Measurements from ENCODE around the gene GXYLT1. TPM values are rescaled to one million over a fixed set of nuclear protein-coding genes. Genes with fewer than 3 reads are reported as not detected.
"Not testable (repeated sequence)": the region's sequence is repeated elsewhere in the genome, so short reads cannot be mapped to it uniquely, and the experiment has no call there.

The GXYLT1 gene
- total RNA-seq, 8 experiments from 2014 or later: 4.0 to 11.8 (median 5.8) TPM

GRCh38 chr12:42109031-42109430 lies 35.6 kb downstream of the GXYLT1 start:
- Histone ChIP-seq H3K4me3 (no peak overlapping the region), H3K4me1 (replicated peaks in 1 of 2) (no peaks in the 10 kb centered on the region), H3K27ac (no peak overlapping the region)
- WGBS, 10 experiments: 88 to 100% (median 100%) methylated on average over 1 to 3 of the region's 3 CpGs; no CpG with 5 or more reads in 1 of the 10 experiments
- in situ Hi-C loops (cut with MboI; ENCODE audit: low pct_unique_long_range_greater_than_20kb in 2 of 9, low sequenced_read_pairs in 9 of 9, unreplicated experiment in 9 of 9): no loop called here
- no peak for ATAC-seq (replicated peaks in 6 of 8)

GRCh38 chr12:42106791-42107190 lies 37.9 kb downstream of the GXYLT1 start:
- H3K4me3 ChIP-seq; in situ Hi-C loops (cut with MboI; ENCODE audit: low pct_unique_long_range_greater_than_20kb in 2 of 9, low sequenced_read_pairs in 9 of 9, unreplicated experiment in 9 of 9); H3K4me1 ChIP-seq (replicated peaks in 1 of 2); H3K27ac ChIP-seq; ATAC-seq (replicated peaks in 6 of 8): not testable (repeated sequence)
- 94 to 100% (median 100%) methylated on average over 1 to 4 of the region's 4 CpGs; no CpG with 5 or more reads in 4 of the 10 experiments for WGBS, 10 experiments

- no peak overlapping the region for H3K27ac ChIP-seq
- H3K4me3 ChIP-seq: no peak overlapping the region
- WGBS, 10 experiments: 67 to 100% (median 93%) methylated on average over 1 of the region's 1 CpG; no CpG with 5 or more reads in 3 of the 10 experiments
- peak in 2 of 8 experiments; percentile 17 to 33 for ATAC-seq (replicated peaks in 6 of 8)
- in situ Hi-C loops (cut with MboI; ENCODE audit: low pct_unique_long_range_greater_than_20kb in 2 of 9, low sequenced_read_pairs in 9 of 9, unreplicated experiment in 9 of 9): no loop called here
- H3K4me1 ChIP-seq (replicated peaks in 1 of 2): no peaks in the 10 kb centered on the region
These were observed 39.9 kb downstream of the GXYLT1 start for GRCh38 chr12:42104784-42105183.

GRCh38 chr12:42104087-42104486 lies 40.6 kb downstream of the GXYLT1 start:
- H3K4me3 ChIP-seq: no peak overlapping the region
- no peak for ATAC-seq (replicated peaks in 6 of 8)
- in situ Hi-C loops (cut with MboI; ENCODE audit: low pct_unique_long_range_greater_than_20kb in 2 of 9, low sequenced_read_pairs in 9 of 9, unreplicated experiment in 9 of 9): no loop called here
- no peak overlapping the region for H3K27ac ChIP-seq
- H3K4me1 ChIP-seq (replicated peaks in 1 of 2): no peaks in the 10 kb centered on the region

- ATAC-seq (replicated peaks in 6 of 8): no peak
- 74 to 100% (median 91%) methylated on average over 1 to 4 of the region's 4 CpGs for WGBS, 10 experiments
- in situ Hi-C loops (cut with MboI; ENCODE audit: low pct_unique_long_range_greater_than_20kb in 2 of 9, low sequenced_read_pairs in 9 of 9, unreplicated experiment in 9 of 9): no loop called here
- Histone ChIP-seq H3K27ac (no peak overlapping the region), H3K4me1 (replicated peaks in 1 of 2) (no peaks in the 10 kb centered on the region), H3K4me3 (no peak overlapping the region)
These were observed 41.5 kb downstream of the GXYLT1 start for GRCh38 chr12:42103155-42103554.

- in situ Hi-C loops (cut with MboI; ENCODE audit: low pct_unique_long_range_greater_than_20kb in 2 of 9, low sequenced_read_pairs in 9 of 9, unreplicated experiment in 9 of 9): no loop called here
- 92 to 100% (median 99%) methylated on average over 1 to 3 of the region's 3 CpGs for WGBS, 10 experiments
These were observed 42.0 kb downstream of the GXYLT1 start for GRCh38 chr12:42102720-42103119.

GRCh38 chr12:42099433-42099832 lies 45.2 kb downstream of the GXYLT1 start:
- in situ Hi-C loops (cut with MboI; ENCODE audit: low pct_unique_long_range_greater_than_20kb in 2 of 9, low sequenced_read_pairs in 9 of 9, unreplicated experiment in 9 of 9): no loop called here
- WGBS, 10 experiments: 84 to 100% (median 100%) methylated on average over 1 to 6 of the region's 9 CpGs; no CpG with 5 or more reads in 1 of the 10 experiments

More at GRCh38 chr12:42102720-42103119, 42.0 kb downstream of the GXYLT1 start:
- no peak overlapping the region for H3K27ac ChIP-seq
- ATAC-seq (replicated peaks in 6 of 8): no peak
- H3K4me3 ChIP-seq: no peak overlapping the region
- no peaks in the 10 kb centered on the region for H3K4me1 ChIP-seq (replicated peaks in 1 of 2)

GRCh38 chr12:42097971-42098370 lies 46.7 kb downstream of the GXYLT1 start:
- WGBS, 10 experiments: 90 to 100% (median 97%) methylated on average over 3 to 5 of the region's 5 CpGs; no CpG with 5 or more reads in 1 of the 10 experiments
- no peak overlapping the region for H3K4me3 ChIP-seq
- in situ Hi-C loops (cut with MboI; ENCODE audit: low pct_unique_long_range_greater_than_20kb in 2 of 9, low sequenced_read_pairs in 9 of 9, unreplicated experiment in 9 of 9): no loop called here
- ATAC-seq (replicated peaks in 6 of 8): no peak
- no peaks in the 10 kb centered on the region for H3K4me1 ChIP-seq (replicated peaks in 1 of 2)
- H3K27ac ChIP-seq: no peak overlapping the region

More at GRCh38 chr12:42099433-42099832, 45.2 kb downstream of the GXYLT1 start:
- no peak overlapping the region for H3K27ac ChIP-seq
- H3K4me3 ChIP-seq: no peak overlapping the region
- H3K4me1 ChIP-seq (replicated peaks in 1 of 2): no peaks in the 10 kb centered on the region
- ATAC-seq (replicated peaks in 6 of 8): no peak

GRCh38 chr12:42094277-42094676 lies 50.4 kb downstream of the GXYLT1 start:
- H3K27ac ChIP-seq: no peak overlapping the region
- H3K4me3 ChIP-seq: no peak overlapping the region
- peaks cover 8 to 15% of the 10 kb centered on the region in 2 donors for H3K4me1 ChIP-seq (replicated peaks in 1 of 2)
- WGBS, 10 experiments: 56 to 100% (median 99%) methylated on average over 2 to 5 of the region's 5 CpGs; no CpG with 5 or more reads in 2 of the 10 experiments
- peak in 7 of 8 experiments; percentile 69 to 95 (median 85) for ATAC-seq (replicated peaks in 6 of 8)
- in situ Hi-C loops (cut with MboI; ENCODE audit: low pct_unique_long_range_greater_than_20kb in 2 of 9, low sequenced_read_pairs in 9 of 9, unreplicated experiment in 9 of 9): no loop called here

- Histone ChIP-seq H3K4me3 (no peak overlapping the region), H3K4me1 (replicated peaks in 1 of 2) (peaks cover 8 to 15% of the 10 kb centered on the region in 2 donors), H3K27ac (no peak overlapping the region)
- 14 to 100% (median 19%) methylated on average over 1 to 2 of the region's 2 CpGs; no CpG with 5 or more reads in 5 of the 10 experiments for WGBS, 10 experiments
- in situ Hi-C loops (cut with MboI; ENCODE audit: low pct_unique_long_range_greater_than_20kb in 2 of 9, low sequenced_read_pairs in 9 of 9, unreplicated experiment in 9 of 9): no loop called here
- ATAC-seq (replicated peaks in 6 of 8): peak in 3 of 8 experiments; percentile 28 to 44 (median 41)
These were observed 52.9 kb downstream of the GXYLT1 start for GRCh38 chr12:42091769-42092168.

- no peak overlapping the region for H3K27ac ChIP-seq
These were observed 53.8 kb downstream of the GXYLT1 start for GRCh38 chr12:42090899-42091298.

GRCh38 chr12:42086031-42086430 lies 58.6 kb downstream of the GXYLT1 start:
- in situ Hi-C loops (cut with MboI; ENCODE audit: low pct_unique_long_range_greater_than_20kb in 2 of 9, low sequenced_read_pairs in 9 of 9, unreplicated experiment in 9 of 9): no loop called here
- Histone ChIP-seq H3K27ac (no peak overlapping the region), H3K4me3 (no peak overlapping the region), H3K4me1 (replicated peaks in 1 of 2) (peaks cover 0 to 8% of the 10 kb centered on the region in 2 donors)
- no peak for ATAC-seq (replicated peaks in 6 of 8)
- WGBS, 10 experiments: 0 to 100% (median 82%) methylated on average over 1 to 2 of the region's 2 CpGs; no CpG with 5 or more reads in 2 of the 10 experiments

More at GRCh38 chr12:42090899-42091298, 53.8 kb downstream of the GXYLT1 start:
- in situ Hi-C loops (cut with MboI; ENCODE audit: low pct_unique_long_range_greater_than_20kb in 2 of 9, low sequenced_read_pairs in 9 of 9, unreplicated experiment in 9 of 9): no loop called here
- H3K4me3 ChIP-seq: no peak overlapping the region
- ATAC-seq (replicated peaks in 6 of 8): peak in 3 of 8 experiments; percentile 68 to 75 (median 70)
- H3K4me1 ChIP-seq (replicated peaks in 1 of 2): peaks cover 8 to 15% of the 10 kb centered on the region in 2 donors

- Histone ChIP-seq H3K4me1 (replicated peaks in 1 of 2) (peaks cover 0 to 4% of the 10 kb centered on the region in 2 donors), H3K27ac (no peak overlapping the region), H3K4me3 (no peak overlapping the region)
- ATAC-seq (replicated peaks in 6 of 8): no peak
- WGBS, 10 experiments: 56 to 93% (median 79%) methylated on average over 1 to 3 of the region's 3 CpGs
- in situ Hi-C loops (cut with MboI; ENCODE audit: low pct_unique_long_range_greater_than_20kb in 2 of 9, low sequenced_read_pairs in 9 of 9, unreplicated experiment in 9 of 9): no loop called here
These were observed 59.1 kb downstream of the GXYLT1 start for GRCh38 chr12:42085594-42085993.

- Histone ChIP-seq H3K4me1 (replicated peaks in 1 of 2) (no peaks in the 10 kb centered on the region), H3K27ac (no peak overlapping the region), H3K4me3 (no peak overlapping the region)
- ATAC-seq (replicated peaks in 6 of 8): no peak
- in situ Hi-C loops (cut with MboI; ENCODE audit: low pct_unique_long_range_greater_than_20kb in 2 of 9, low sequenced_read_pairs in 9 of 9, unreplicated experiment in 9 of 9): no loop called here
These were observed 60.2 kb downstream of the GXYLT1 start for GRCh38 chr12:42084522-42084921.
